ENCODE results near the gene IGSF3.
"Not testable (repeated sequence)": the region's sequence is repeated elsewhere in the genome, so short reads cannot be mapped to it uniquely, and the experiment has no call there.

DNA sequence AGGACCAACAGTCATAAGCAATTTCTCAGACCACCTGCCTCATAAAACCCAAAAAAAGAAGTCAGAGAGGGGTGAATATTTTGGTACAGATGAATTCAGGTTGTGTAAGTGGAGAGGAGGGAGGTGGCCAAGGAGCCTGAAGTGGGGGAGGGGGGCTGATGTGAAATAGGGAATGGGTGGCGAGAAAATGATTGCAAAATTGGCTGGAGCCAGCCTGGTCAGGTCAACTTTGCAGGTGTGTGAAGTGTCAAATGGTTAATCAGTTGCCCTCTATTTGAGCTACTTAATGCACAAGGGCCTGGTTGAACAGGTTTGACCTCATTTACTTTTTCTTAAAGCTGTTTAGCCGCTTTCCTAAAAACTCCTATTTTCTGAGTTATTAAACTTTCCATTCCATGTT, 38.1 kb downstream of the IGSF3 start:
- TF ChIP-seq, protein P1, sequence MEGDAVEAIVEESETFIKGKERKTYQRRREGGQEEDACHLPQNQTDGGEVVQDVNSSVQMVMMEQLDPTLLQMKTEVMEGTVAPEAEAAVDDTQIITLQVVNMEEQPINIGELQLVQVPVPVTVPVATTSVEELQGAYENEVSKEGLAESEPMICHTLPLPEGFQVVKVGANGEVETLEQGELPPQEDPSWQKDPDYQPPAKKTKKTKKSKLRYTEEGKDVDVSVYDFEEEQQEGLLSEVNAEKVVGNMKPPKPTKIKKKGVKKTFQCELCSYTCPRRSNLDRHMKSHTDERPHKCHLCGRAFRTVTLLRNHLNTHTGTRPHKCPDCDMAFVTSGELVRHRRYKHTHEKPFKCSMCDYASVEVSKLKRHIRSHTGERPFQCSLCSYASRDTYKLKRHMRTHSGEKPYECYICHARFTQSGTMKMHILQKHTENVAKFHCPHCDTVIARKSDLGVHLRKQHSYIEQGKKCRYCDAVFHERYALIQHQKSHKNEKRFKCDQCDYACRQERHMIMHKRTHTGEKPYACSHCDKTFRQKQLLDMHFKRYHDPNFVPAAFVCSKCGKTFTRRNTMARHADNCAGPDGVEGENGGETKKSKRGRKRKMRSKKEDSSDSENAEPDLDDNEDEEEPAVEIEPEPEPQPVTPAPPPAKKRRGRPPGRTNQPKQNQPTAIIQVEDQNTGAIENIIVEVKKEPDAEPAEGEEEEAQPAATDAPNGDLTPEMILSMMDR (conservative IDR thresholded peaks at IDR 0.05 in 1 of 2, IDR thresholded peaks at IDR 0.05 in 1 of 2; ENCODE audit: low read depth in 1 of 2, low read length in 2 of 2), result not testable (repeated sequence)
- TF ChIP-seq EZH2 (IDR thresholded peaks at IDR 0.05; ENCODE audit: low read length, missing control alignments), result not testable (repeated sequence)
